Endothelial cell of hepatic sinusoid (primary cell): ENCODE measurements around the gene LMNA.

ENCODE experiments used
- in situ Hi-C: cut with HindIII; loops from 2 replicates; pipeline ENCODE4 v1.10.0; 2017; ENCODE audit warnings: low sequenced_read_pairs

Gene LMNA

GRCh38 chr1:156136970-156137483 is 22.5 kb downstream of the LMNA start:
- in situ Hi-C loops, result loop anchor here (5.0 to 10.0 kb wide), 5 partner anchors 35 to 192 kb away; partner anchors contain the start of gene RXFP4

DNA sequence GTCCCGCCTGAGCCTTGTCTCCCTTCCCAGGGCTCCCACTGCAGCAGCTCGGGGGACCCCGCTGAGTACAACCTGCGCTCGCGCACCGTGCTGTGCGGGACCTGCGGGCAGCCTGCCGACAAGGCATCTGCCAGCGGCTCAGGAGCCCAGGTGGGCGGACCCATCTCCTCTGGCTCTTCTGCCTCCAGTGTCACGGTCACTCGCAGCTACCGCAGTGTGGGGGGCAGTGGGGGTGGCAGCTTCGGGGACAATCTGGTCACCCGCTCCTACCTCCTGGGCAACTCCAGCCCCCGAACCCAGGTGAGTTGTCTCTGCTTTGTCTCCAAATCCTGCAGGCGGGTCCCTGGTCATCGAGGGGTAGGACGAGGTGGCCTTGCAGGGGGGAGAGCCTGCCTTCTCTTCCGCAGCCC is 24.0 kb downstream of the LMNA start:
- in situ Hi-C loops, result loop anchor here (5.0 to 10.0 kb wide), 5 partner anchors 36 to 194 kb away; partner anchors contain the start of gene RXFP4

DNA sequence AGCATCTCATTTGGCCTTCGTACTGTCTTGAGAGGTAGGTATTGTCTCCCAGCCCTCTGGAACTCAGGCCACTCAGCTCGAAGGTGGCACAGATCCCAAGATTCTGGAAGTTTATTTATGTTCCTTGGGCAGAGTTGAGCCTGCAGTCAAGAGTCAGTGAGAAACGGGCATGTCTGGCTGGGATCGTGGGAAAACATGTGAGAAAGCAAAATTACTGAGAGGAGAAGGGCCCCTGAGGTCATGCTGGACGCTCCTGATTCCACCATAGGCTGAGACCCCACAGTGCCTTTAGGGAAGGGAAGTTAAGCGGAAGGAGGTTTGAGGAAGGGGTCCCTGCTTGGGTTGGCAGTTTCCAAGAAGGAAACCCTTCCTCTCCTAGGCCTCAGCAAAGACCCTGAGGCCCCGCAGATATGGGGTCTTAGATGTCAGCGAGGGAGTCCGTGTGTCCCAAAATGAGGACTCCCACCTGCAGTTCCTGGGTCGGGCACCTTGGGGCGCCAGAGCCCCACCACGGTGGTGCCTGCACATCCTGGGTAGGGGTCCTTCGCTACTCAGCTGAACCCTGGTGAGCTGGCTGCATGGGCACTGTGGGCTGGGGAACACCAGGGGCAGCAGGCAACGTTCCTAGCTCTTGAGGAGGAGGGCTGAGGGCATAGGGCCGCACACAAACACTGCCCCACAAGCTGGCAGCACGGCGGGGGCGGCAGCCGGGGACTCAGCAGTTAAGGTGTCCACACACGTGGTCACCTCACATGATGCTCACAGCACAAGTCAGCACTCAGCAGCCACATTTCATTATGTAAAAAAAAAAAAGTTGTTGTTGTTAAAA is 26.6 kb downstream of the LMNA start:
- in situ Hi-C loops, result no loop called here

DNA sequence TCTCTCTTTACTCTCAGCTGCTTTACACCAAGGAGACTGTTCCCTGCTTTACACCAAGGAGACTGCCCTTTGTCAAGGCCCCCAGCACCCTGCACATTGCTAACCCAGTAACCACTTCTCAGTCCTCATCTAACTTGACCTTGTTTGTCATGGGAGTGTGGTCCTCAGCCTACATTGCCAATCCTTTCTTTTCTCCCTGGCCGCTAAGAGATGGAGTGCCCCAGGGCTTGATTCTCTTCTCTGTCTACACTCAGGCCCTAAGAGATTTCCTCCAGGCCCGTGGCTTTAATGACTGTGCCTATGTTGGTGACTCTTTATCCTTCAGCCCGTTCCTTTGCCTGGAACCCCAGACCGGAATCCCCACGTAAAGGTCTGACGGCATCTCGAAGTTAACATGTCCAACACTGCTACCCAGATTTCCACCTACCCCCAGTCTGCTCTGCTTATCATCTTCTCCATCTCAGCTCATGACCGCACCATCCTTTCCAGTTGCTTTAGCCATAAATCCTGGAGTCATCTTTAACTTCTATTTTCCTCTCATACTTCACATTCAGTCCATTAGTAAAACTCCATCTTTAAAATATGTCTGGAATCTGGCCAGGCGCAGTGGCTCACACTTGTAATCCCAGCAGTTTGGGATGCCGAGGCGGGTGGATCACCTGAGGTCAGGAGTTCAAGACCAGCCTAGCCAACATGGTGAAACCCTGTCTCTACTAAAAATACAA is 29.4 kb downstream of the LMNA start:
- in situ Hi-C loops, result no loop called here

DNA sequence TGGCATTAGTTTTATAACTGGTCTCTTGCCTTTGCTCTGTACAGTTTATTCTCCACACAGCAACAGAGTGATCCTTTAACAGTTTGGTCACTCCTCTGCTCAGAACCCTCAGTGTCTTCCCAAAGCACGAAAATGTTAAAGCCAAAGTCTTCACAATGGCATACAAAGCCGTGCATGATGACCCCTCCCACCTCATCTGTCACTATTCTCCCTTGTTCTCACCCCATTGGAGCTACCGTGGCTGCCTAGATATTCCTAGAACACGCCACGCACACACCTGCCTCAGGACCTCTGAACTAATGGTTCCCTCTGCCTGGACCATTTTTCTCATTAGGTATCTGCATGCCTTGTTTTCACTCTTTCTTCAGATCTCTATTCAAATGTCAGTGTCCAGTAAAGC is 30.2 kb downstream of the LMNA start:
- in situ Hi-C loops, result no loop called here

GRCh38 chr1:156145650-156146019 is 31.1 kb downstream of the LMNA start:
- in situ Hi-C loops, result no loop called here

GRCh38 chr1:156146020-156146768 is 31.7 kb downstream of the LMNA start:
- in situ Hi-C loops, result no loop called here

GRCh38 chr1:156146769-156147405 is 32.4 kb downstream of the LMNA start:
- in situ Hi-C loops, result no loop called here

GRCh38 chr1:156148216-156148615 is 33.7 kb downstream of the LMNA start:
- in situ Hi-C loops, result no loop called here

GRCh38 chr1:156149374-156150332 is 35.1 kb downstream of the LMNA start:
- in situ Hi-C loops, result no loop called here

DNA sequence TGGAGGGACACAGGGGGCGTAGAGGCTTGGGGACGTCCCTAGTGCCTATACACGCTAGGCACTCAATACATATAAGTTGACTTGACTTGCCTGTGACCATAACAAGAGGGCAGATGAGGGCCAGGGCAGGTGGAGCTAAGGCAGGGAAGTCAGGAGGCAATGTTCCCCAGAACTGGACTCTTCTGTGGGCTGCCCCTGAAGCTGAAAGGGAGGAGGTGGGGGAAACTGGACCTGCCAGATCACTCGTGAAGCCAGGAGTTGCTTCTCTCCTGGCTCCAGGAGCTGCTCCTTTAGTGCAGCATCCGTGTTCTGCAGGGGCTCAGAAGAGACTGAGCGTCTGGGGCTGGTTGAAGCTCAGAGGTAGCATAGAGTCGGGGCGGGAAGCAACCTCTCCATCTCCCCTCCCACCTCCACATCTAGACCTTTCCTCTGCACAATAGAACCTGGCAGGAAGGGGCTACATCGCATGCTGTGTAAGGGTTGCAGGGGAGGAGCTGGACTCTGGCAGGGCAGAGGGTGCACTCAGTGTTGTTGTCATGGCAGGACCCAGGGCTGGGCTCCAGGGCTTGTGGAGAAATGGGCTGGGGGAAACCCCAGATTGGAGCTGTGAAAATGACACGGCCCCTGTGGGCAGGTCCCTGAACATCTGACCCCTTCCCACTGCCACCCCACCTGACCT is 36.0 kb downstream of the LMNA start:
- in situ Hi-C loops, result no loop called here

- in situ Hi-C loops, result no loop called here
Measured at GRCh38 chr1:156151093-156151688, 36.7 kb downstream of the LMNA start.

GRCh38 chr1:156152628-156153027 is 38.1 kb downstream of the LMNA start:
- in situ Hi-C loops, result no loop called here

DNA sequence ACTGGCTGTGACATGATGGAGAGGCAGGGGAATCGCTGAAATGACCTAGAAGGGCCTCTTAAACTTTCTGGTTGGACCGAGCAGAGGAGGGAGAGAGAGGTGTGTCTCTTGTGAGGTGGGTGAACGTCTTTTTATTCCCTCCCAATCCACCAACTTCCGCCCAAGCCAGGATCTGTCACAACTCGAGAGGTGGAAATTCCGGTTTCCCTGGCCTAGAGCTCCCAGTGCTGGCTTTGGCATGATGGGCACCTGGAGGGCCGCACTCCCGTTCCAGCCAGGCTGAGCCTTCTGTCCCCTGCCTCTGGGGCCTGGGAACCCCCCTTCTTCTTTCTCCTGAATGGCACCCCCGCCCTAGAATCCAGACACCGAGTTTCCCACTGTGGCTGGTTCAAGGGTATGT is 38.9 kb downstream of the LMNA start, which contains the start of gene SEMA4A:
SEMA4A (plus strand) TSS at position 224 of the 400 bp plus-strand sequence. CDS start 994 bp downstream, outside the sequence.
- in situ Hi-C loops, result no loop called here

GRCh38 chr1:156154317-156154749 is 39.8 kb downstream of the LMNA start:
- in situ Hi-C loops, result no loop called here

DNA sequence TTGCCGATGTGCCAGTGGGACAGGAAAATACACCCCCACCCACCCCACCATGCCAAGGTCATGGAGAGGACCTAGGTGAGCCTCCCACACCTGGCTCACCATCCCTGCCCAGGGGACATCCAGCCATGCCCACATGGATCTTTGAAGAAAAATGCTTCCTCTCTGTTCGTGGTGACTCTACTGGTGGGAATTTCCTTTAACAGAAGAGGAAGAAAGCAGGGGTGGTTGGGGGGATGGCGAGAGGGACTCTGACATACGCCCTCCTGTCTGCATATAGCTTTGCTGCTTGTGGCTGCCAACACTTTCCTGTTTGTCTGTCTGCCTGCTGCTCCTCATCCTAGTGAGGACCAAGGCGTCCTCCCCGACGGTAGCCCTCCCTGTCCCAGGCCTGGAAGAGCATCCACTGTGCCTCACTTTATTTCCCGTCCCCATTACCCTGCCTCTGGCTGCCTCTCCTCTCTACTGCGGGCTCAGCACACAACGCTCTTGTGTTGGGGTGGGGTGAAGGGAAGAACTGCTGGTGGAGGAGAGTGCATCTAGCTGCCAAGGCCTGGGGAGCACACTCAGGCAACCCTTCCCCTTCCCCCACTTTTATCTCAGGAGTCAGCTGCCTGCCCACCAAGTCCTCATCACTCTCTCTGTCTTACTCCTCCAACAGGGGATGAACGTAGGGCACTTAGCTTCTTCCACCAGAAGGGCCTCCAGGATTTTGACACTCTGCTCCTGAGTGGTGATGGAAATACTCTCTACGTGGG is 41.4 kb downstream of the LMNA start:
- in situ Hi-C loops, result no loop called here

DNA sequence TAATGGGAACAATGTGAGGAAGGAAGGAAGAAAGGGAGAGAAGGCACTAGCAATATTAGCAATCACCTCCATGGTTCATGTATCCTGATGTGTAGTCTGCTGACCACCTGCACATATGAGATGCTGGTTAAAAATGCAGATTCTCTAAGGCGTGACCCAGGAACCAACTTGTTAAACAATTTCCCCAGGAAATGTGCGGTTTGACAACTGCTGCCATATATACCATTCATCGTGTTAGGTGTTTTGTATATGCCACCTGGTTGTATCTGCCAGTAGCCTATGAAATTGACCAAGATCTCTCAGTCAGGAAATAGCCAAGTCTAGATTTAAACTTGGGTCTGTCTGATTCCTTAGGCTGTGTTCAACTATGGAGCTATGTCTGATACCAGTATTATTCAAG is 43.0 kb downstream of the LMNA start:
- in situ Hi-C loops, result no loop called here

GRCh38 chr1:156157966-156158365 is 43.5 kb downstream of the LMNA start:
- in situ Hi-C loops, result no loop called here
